ENCODE measurements around the gene AUTS2.

The AUTS2 gene

DNA sequence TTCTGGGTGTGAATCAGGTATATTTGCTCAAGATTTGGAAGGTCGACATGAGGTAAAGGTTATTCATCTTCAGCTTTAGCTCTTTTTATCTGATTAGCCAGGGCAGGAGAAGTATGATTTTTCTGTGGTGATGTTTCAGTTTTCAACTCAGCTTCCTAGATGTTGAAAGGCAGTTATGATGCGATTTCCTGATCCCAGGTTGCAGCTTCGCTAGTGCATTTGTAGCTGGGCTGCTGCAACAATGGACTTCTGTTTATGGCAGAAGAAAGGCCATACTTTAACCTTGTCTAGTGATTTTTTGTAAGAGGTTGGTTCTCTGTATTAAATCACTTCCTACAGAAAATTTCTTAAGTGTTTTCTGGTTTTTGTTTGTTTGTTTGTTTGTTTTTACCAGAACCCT is 619.3 kb downstream of the AUTS2 start:
- TF ChIP-seq ZNF302 (tag by site-specific recombination; IDR thresholded peaks at IDR 0.05; ENCODE audit: low read depth) (no peak), ZNF248 (tag by site-specific recombination; IDR thresholded peaks at IDR 0.05) (no peak), GLI2 (tag by site-specific recombination; IDR thresholded peaks at IDR 0.05; ENCODE audit: borderline replicate concordance, low read depth) (no peak), ZNF658 (tag by site-specific recombination; IDR thresholded peaks at IDR 0.05) (no peak), ZNF155 (tag by site-specific recombination; IDR thresholded peaks at IDR 0.05) (no peak), GLIS1 (tag by site-specific recombination; IDR thresholded peaks at IDR 0.05) (no peak), ZNF776 (tag by site-specific recombination; IDR thresholded peaks at IDR 0.05; ENCODE audit: borderline replicate concordance) (no peak), ZBTB6 (tag by site-specific recombination; IDR thresholded peaks at IDR 0.05) (no peak), OSR2 (tag by site-specific recombination; IDR thresholded peaks at IDR 0.05) (no peak), ZFP3 (tag by site-specific recombination; IDR thresholded peaks at IDR 0.05; ENCODE audit: low read depth) (no peak), ZNF280C (tag by site-specific recombination; IDR thresholded peaks at IDR 0.05) (no peak), HOXD13 (CRISPR knock-in tag; IDR thresholded peaks at IDR 0.05; ENCODE audit: borderline replicate concordance) (no peak), ZNF221 (tag by site-specific recombination; IDR thresholded peaks at IDR 0.05; ENCODE audit: borderline replicate concordance) (no peak), ZNF266 (tag by site-specific recombination; IDR thresholded peaks at IDR 0.05; ENCODE audit: low read depth) (no peak)
- ChIA-PET POLR2A (no interaction called here), CTCF (no interaction called here)
- H3K4me1 ChIP-seq (ENCODE audit: control insufficient read depth, insufficient read depth, low read length): no peaks in the 10 kb centered on the region
- H3K27ac ChIP-seq (ENCODE audit: extremely low read depth, low read depth, low read length): no peak overlapping the region
- no peak overlapping the region for H3K4me3 ChIP-seq (ENCODE audit: low read depth, low read length)
- no peaks in the 10 kb centered on the region for H3K36me3 ChIP-seq (ENCODE audit: control insufficient read depth in 2 of 2, insufficient read depth in 1 of 2, low read length in 2 of 2)
- no peaks in the 10 kb centered on the region for H3K9me3 ChIP-seq (ENCODE audit: control insufficient read depth, insufficient read depth, low read depth, low read length)

DNA sequence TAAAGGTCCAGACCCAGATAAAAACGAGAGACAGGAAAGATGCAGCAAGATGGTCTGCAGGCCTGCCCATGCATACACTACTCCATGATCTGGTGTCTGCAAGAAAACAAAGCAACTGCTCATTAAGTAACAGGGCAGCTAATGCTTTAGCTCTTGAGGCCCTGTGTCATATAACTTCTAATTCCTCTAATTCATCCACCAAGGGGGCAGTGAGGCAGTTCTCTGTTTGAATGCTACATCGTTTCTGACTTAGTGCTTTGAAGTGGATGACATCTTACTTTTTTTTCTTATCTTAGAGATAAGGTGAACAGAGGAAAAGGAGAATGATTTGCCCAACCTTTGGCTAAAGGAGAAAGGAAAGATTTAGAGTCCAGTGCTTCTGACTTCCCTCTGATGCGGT is 619.7 kb downstream of the AUTS2 start:
- Histone ChIP-seq H3K4me3 (ENCODE audit: low read depth, low read length) (no peak overlapping the region), H3K27ac (ENCODE audit: extremely low read depth, low read depth, low read length) (no peak overlapping the region), H3K9me3 (ENCODE audit: control insufficient read depth, insufficient read depth, low read depth, low read length) (no peaks in the 10 kb centered on the region), H3K4me1 (ENCODE audit: control insufficient read depth, insufficient read depth, low read length) (no peaks in the 10 kb centered on the region), H3K36me3 (ENCODE audit: control insufficient read depth in 2 of 2, insufficient read depth in 1 of 2, low read length in 2 of 2) (no peaks in the 10 kb centered on the region)
- ChIA-PET CTCF (no interaction called here), POLR2A (no interaction called here)
- TF ChIP-seq BCL11B (tag by site-specific recombination; IDR thresholded peaks at IDR 0.05; ENCODE audit: low read depth) (no peak), HOXA7 (CRISPR knock-in tag; IDR thresholded peaks at IDR 0.05; ENCODE audit: borderline replicate concordance) (no peak), ZBTB20 (tag by site-specific recombination; IDR thresholded peaks at IDR 0.05) (no peak), ZNF433 (tag by site-specific recombination; IDR thresholded peaks at IDR 0.05; ENCODE audit: low read depth) (no peak), ZNF626 (tag by site-specific recombination; IDR thresholded peaks at IDR 0.05) (no peak), ZNF366 (tag by site-specific recombination; conservative IDR thresholded peaks at IDR 0.05) (no peak), ZNF133 (tag by site-specific recombination; IDR thresholded peaks at IDR 0.05) (no peak), ZNF76 (tag by site-specific recombination; IDR thresholded peaks at IDR 0.05; ENCODE audit: borderline replicate concordance, low read depth) (no peak), ZNF785 (tag by site-specific recombination; IDR thresholded peaks at IDR 0.05) (no peak), ZBTB6 (tag by site-specific recombination; IDR thresholded peaks at IDR 0.05) (no peak)
- TF ChIP-seq, protein P1, sequence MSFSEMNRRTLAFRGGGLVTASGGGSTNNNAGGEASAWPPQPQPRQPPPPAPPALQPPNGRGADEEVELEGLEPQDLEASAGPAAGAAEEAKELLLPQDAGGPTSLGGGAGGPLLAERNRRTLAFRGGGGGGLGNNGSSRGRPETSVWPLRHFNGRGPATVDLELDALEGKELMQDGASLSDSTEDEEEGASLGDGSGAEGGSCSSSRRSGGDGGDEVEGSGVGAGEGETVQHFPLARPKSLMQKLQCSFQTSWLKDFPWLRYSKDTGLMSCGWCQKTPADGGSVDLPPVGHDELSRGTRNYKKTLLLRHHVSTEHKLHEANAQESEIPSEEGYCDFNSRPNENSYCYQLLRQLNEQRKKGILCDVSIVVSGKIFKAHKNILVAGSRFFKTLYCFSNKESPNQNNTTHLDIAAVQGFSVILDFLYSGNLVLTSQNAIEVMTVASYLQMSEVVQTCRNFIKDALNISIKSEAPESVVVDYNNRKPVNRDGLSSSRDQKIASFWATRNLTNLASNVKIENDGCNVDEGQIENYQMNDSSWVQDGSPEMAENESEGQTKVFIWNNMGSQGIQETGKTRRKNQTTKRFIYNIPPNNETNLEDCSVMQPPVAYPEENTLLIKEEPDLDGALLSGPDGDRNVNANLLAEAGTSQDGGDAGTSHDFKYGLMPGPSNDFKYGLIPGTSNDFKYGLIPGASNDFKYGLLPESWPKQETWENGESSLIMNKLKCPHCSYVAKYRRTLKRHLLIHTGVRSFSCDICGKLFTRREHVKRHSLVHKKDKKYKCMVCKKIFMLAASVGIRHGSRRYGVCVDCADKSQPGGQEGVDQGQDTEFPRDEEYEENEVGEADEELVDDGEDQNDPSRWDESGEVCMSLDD (tag by site-specific recombination; IDR thresholded peaks at IDR 0.05): no peak
- TF ChIP-seq, protein P2, sequence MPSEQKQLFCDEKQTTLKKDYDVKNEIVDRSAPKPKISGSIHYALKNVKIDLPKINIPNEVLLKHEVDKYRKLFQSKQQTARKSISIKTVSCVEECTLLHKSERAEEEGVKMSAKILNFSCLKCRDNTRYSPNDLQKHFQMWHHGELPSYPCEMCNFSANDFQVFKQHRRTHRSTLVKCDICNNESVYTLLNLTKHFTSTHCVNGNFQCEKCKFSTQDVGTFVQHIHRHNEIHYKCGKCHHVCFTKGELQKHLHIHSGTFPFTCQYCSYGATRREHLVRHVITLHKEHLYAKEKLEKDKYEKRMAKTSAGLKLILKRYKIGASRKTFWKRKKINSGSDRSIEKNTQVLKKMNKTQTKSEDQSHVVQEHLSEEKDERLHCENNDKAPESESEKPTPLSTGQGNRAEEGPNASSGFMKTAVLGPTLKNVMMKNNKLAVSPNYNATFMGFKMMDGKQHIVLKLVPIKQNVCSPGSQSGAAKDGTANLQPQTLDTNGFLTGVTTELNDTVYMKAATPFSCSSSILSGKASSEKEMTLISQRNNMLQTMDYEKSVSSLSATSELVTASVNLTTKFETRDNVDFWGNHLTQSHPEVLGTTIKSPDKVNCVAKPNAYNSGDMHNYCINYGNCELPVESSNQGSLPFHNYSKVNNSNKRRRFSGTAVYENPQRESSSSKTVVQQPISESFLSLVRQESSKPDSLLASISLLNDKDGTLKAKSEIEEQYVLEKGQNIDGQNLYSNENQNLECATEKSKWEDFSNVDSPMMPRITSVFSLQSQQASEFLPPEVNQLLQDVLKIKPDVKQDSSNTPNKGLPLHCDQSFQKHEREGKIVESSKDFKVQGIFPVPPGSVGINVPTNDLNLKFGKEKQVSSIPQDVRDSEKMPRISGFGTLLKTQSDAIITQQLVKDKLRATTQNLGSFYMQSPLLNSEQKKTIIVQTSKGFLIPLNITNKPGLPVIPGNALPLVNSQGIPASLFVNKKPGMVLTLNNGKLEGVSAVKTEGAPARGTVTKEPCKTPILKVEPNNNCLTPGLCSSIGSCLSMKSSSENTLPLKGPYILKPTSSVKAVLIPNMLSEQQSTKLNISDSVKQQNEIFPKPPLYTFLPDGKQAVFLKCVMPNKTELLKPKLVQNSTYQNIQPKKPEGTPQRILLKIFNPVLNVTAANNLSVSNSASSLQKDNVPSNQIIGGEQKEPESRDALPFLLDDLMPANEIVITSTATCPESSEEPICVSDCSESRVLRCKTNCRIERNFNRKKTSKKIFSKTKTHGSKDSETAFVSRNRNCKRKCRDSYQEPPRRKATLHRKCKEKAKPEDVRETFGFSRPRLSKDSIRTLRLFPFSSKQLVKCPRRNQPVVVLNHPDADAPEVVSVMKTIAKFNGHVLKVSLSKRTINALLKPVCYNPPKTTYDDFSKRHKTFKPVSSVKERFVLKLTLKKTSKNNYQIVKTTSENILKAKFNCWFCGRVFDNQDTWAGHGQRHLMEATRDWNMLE (tag by site-specific recombination; conservative IDR thresholded peaks at IDR 0.05; ENCODE audit: low read depth): no peak
